A549 (cell line): ENCODE results near the gene SNAPIN. TPM values are rescaled to one million over a fixed set of nuclear protein-coding genes. Genes with fewer than 3 reads are reported as not detected.

Experiments used
- ATAC-seq, 2 experiments: fragments of 200-7000 bp in 1 of 2; fragments of >200 bp in 1 of 2; cut with Nextera tagmentation in 1 of 2; cut with Tn5 transposase in 1 of 2; 3 replicates each; pipeline versions ENCODE4 v1.8.0 to v1.9.1; 2018 to 2020; ENCODE audit warnings: mild to moderate bottlenecking in 1 of 2, moderate library complexity in 1 of 2
- CTCF ChIA-PET: fragments of 300-600 bp; sonication (Branson Sonifier 250); formaldehyde crosslinking; extraction: SDS; loops from one replicate; lab custom pipeline; 2021; ENCODE audit warnings: antibody characterized with exemption, inconsistent platforms; lab: Yijun Ruan, JAX
- POLR2A ChIA-PET: fragments of 350-600 bp; formaldehyde crosslinking; extraction: SDS; loops from one replicate; lab custom pipeline; 2021; ENCODE audit warnings: antibody characterized with exemption, inconsistent platforms; lab: Yijun Ruan, JAX
- DNase-seq, 2 experiments: peaks; one replicate each; pipeline versions ENCODE4 v3.0.0 to v3.0.0-alpha.2; 2011 to 2016; ENCODE audit warnings: low read depth in 1 of 2, low spot score in 1 of 2
- FAIRE-seq: peaks from 2 replicates; lab custom pipeline; 2011; peaks lifted over from hg19 to GRCh38; lab: Jason Lieb, UNC
- H3K27ac ChIP-seq, 2 experiments: fragments of >200 bp; sonication (Bioruptor Twin); formaldehyde crosslinking; 3 replicates each; pipeline ENCODE4 v1.5.1; 2016 to 2017
- H3K4me1 ChIP-seq: fragments of >200 bp; sonication (Bioruptor Twin); formaldehyde crosslinking; 3 replicates; pipeline ENCODE4 v1.6.1; 2016
- H3K4me2 ChIP-seq: fragments of >200 bp; sonication (Bioruptor Twin); formaldehyde crosslinking; 3 replicates; pipeline ENCODE4 v1.6.1; 2016
- H3K4me3 ChIP-seq: fragments of >200 bp; sonication (Bioruptor Twin); formaldehyde crosslinking; 3 replicates; pipeline ENCODE4 v1.5.1; 2016
- H3K9me3 ChIP-seq: fragments of >200 bp; sonication (Bioruptor Twin); formaldehyde crosslinking; 3 replicates; pipeline ENCODE4 v1.6.1; 2016
- CBX2 ChIP-seq: fragments of 200-600 bp; sonication (generic); IDR thresholded peaks from 2 replicates; pipeline ENCODE4 v1.6.1; 2016; ENCODE audit warnings: low read depth, mild to moderate bottlenecking, borderline replicate concordance
- CHD4 ChIP-seq: fragments of 200-600 bp; sonication (generic); IDR thresholded peaks from 2 replicates; pipeline ENCODE4 v1.6.1; 2016; ENCODE audit warnings: antibody characterized with exemption, mild to moderate bottlenecking, borderline replicate concordance
- CTCF ChIP-seq: fragments of >200 bp; sonication (Bioruptor Twin); formaldehyde crosslinking; IDR thresholded peaks from 3 replicates; pipeline ENCODE4 v1.5.1; 2016
- E2F6 ChIP-seq: IDR thresholded peaks from 2 replicates; pipeline ENCODE4 v1.6.1; 2012; ENCODE audit warnings: low read depth, borderline replicate concordance
- EP300 ChIP-seq, 2 experiments: fragments of >200 bp; sonication (Bioruptor Twin); formaldehyde crosslinking; IDR thresholded peaks; 2 replicates in 1 of 2; 3 replicates in 1 of 2; pipeline ENCODE4 v1.6.1; 2016 to 2017
- ESRRA ChIP-seq: fragments of 150-350 bp; IDR thresholded peaks from 2 replicates; pipeline ENCODE4 v1.6.1; 2014; ENCODE audit warnings: mild to moderate bottlenecking, low read length, borderline replicate concordance
- GATA3 ChIP-seq: IDR thresholded peaks from 2 replicates; pipeline ENCODE4 v1.6.1; 2012; ENCODE audit warnings: borderline replicate concordance
- JUN ChIP-seq, 2 experiments: fragments of >200 bp; sonication (Bioruptor Twin); formaldehyde crosslinking; IDR thresholded peaks; 2 replicates in 1 of 2; 3 replicates in 1 of 2; pipeline ENCODE4 v1.6.1; 2016 to 2017
- KDM1A ChIP-seq: fragments of 200-600 bp; sonication (generic); IDR thresholded peaks from 2 replicates; pipeline ENCODE4 v1.6.1; 2016; ENCODE audit warnings: low read depth, mild to moderate bottlenecking
- MAFK ChIP-seq: fragments of 450-650 bp; IDR thresholded peaks from 2 replicates; pipeline ENCODE4 v1.6.1; 2014; ENCODE audit not compliant: partially characterized antibody
- RAD21 ChIP-seq, 2 experiments: fragments of >200 bp in 1 of 2; sonication (Bioruptor Twin) in 1 of 2; formaldehyde crosslinking in 1 of 2; IDR thresholded peaks in 1 of 2; conservative IDR thresholded peaks in 1 of 2; 2 replicates in 1 of 2; 3 replicates in 1 of 2; pipeline ENCODE4 v1.6.1; 2012 to 2018; ENCODE audit warnings: inconsistent platforms in 1 of 2
- RCOR1 ChIP-seq: fragments of 150-350 bp; IDR thresholded peaks from 2 replicates; pipeline ENCODE4 v1.6.1; 2014; ENCODE audit warnings: antibody characterized with exemption, low read length, low read depth
- REST ChIP-seq: fragments of 200-600 bp; sonication (generic); IDR thresholded peaks from 2 replicates; pipeline ENCODE4 v1.6.1; 2016; ENCODE audit warnings: antibody characterized with exemption, mild to moderate bottlenecking, moderate library complexity
- SMC3 ChIP-seq: fragments of >200 bp; sonication (Bioruptor Twin); formaldehyde crosslinking; IDR thresholded peaks from 3 replicates; pipeline ENCODE4 v1.6.1; 2018; ENCODE audit warnings: inconsistent platforms
- TFCP2L1 ChIP-seq: fragments of 250-450 bp; sonication (Bioruptor Pico); IDR thresholded peaks from 2 replicates; pipeline ENCODE4 v1.5.0; 2021; ENCODE audit warnings: mild to moderate bottlenecking
- USF2 ChIP-seq: fragments of 450-650 bp; IDR thresholded peaks from 2 replicates; pipeline ENCODE4 v1.6.1; 2014; ENCODE audit warnings: antibody characterized with exemption
- ZC3H11A ChIP-seq: fragments of 450-650 bp; IDR thresholded peaks from 2 replicates; pipeline ENCODE4 v1.6.1; 2014; ENCODE audit warnings: antibody characterized with exemption, mild to moderate bottlenecking
- ZFP36 ChIP-seq: fragments of 450-650 bp; IDR thresholded peaks from 2 replicates; pipeline ENCODE4 v1.6.1; 2014; ENCODE audit warnings: borderline replicate concordance; ENCODE audit not compliant: partially characterized antibody
- ZSCAN20 ChIP-seq: fragments of 250-450 bp; sonication (Bioruptor Pico); IDR thresholded peaks from 2 replicates; pipeline ENCODE4 v1.8.0; 2022; ENCODE audit warnings: mild to moderate bottlenecking, moderate library complexity
- WGBS: methylation state at CpG from one replicate; pipeline ENCODE4 v1.1.6; 2017; ENCODE audit errors: missing lambda C conversion rate; 5-methylcytosine and 5-hydroxymethylcytosine counted together
- polyA plus RNA-seq, 4 experiments: library from polyadenylated mRNA; depleted of rRNA in 3 of 4; stranded (reverse); fragments of >200 nt; fragmentation: RNase III in 1 of 4; extraction: RNeasy Plus Mini Kit Qiagen cat#74134 plus additional on column Dnase treatment in 1 of 4; gene quantifications; 2 replicates in 3 of 4; 3 replicates in 1 of 4; pipeline ENCODE4 v1.2.3, GENCODE V29; 2011 to 2017

Gene SNAPIN
- polyA plus RNA-seq, 2 of the 4 experiments (the other 2 are of a cell fraction): 52.6 to 71.4 TPM

- 80% methylated on average over 1 of the region's 2 CpGs for WGBS
- Histone ChIP-seq H3K27ac (no peak overlapping the region), H3K4me1 (peaks cover 38% of the 10 kb centered on the region), H3K4me2 (no peak overlapping the region), H3K9me3 (no peaks in the 10 kb centered on the region), H3K4me3 (no peak overlapping the region)
- ATAC-seq (no peak), DNase-seq (no peak), FAIRE-seq (no peak)
- CTCF ChIA-PET: interaction anchor here (0.8 to 18.3 kb wide), 12 partner anchors 8 to 331 kb away, joined by 3 to 253 read pairs (median 8); partner anchors contain the start of genes CHTOP, DENND4B, S100A1 and S100A13
- TF ChIP-seq USF2 (no peak), ZFP36 (no peak), KDM1A (no peak), E2F6 (no peak), EP300 (IDR thresholded peaks at IDR 0.05) (no peak), CHD4 (no peak), GATA3 (no peak), SMC3 (no peak), RAD21 (conservative IDR thresholded peaks at IDR 0.05 in 1 of 2, IDR thresholded peaks at IDR 0.05 in 1 of 2) (no peak), RCOR1 (no peak), ZSCAN20 (no peak), ESRRA (no peak), JUN (IDR thresholded peaks at IDR 0.05) (no peak), ZC3H11A (no peak)
- POLR2A ChIA-PET: interaction anchor here (1.7 to 4.7 kb wide), 3 partner anchors 12 to 19 kb away, joined by 11 to 49 read pairs (median 13); partner anchors contain the start of genes CHTOP, S100A1 and S100A13
These were observed 43.1 kb upstream of the SNAPIN start for GRCh38 chr1:153615406-153615805.

- DNase-seq: no peak
- FAIRE-seq: no peak
- Histone ChIP-seq H3K4me3 (no peak within 1 kb of the TSS), H3K4me2 (no peak within 1 kb of the TSS), H3K27ac (peak within 1 kb of the TSS in 1 of 2 experiments; percentile 56; a peak in 3 of 6 replicates), H3K4me1 (peaks cover 29% of the 10 kb centered on the region), H3K9me3 (no peaks in the 10 kb centered on the region)
- TF ChIP-seq REST (no peak), TFCP2L1 (CRISPR knock-in tag) (no peak), CTCF (no peak), CBX2 (no peak), E2F6 (no peak), MAFK (no peak)
- WGBS: 79% methylated on average over 10 of the region's 10 CpGs
- POLR2A ChIA-PET: interaction anchor here (2.8 to 4.7 kb wide), 2 partner anchors 11 to 18 kb away, joined by 13 to 49 read pairs; partner anchors contain the start of genes CHTOP, S100A1 and S100A13
- no peak for ATAC-seq
- CTCF ChIA-PET: interaction anchor here (0.8 to 18.3 kb wide), 7 partner anchors 12 to 106 kb away, joined by 3 to 253 read pairs (median 11); partner anchors contain the start of genes CHTOP, S100A1 and S100A13
These were observed 42.2 kb upstream of the SNAPIN start, which contains the start of gene S100A14 for GRCh38 chr1:153616144-153616916. Gene S100A14, minus strand, starts transcription at chr1:153616325. Its CDS starts 467 bp downstream, at chr1:153615858.
